Measurements from ENCODE around the gene GNAI3.

DNA sequence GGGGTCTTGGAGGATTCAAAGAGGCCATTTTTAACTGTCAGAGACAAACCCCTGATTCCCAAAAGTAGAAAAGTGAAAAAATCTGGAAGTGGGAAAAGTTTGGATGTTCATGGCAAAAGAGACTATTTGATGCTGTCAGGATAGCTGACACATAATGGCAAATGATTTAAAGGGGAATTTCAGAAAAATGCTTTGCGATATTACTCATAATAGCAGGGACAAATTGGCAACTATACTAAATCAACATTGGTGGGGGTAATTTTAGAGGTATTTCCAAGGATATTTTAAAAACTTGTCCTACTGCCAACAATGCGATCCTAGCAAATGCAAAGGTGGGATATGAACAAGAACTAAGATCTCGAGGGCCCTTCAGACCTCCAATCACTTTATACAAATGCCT lies 102.2 kb downstream of the GNAI3 start:
- TF ChIP-seq, protein P1, sequence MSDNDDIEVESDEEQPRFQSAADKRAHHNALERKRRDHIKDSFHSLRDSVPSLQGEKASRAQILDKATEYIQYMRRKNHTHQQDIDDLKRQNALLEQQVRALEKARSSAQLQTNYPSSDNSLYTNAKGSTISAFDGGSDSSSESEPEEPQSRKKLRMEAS (IDR thresholded peaks at IDR 0.05; ENCODE audit: low read depth, low read length) = no peak
- TF ChIP-seq, protein P2, sequence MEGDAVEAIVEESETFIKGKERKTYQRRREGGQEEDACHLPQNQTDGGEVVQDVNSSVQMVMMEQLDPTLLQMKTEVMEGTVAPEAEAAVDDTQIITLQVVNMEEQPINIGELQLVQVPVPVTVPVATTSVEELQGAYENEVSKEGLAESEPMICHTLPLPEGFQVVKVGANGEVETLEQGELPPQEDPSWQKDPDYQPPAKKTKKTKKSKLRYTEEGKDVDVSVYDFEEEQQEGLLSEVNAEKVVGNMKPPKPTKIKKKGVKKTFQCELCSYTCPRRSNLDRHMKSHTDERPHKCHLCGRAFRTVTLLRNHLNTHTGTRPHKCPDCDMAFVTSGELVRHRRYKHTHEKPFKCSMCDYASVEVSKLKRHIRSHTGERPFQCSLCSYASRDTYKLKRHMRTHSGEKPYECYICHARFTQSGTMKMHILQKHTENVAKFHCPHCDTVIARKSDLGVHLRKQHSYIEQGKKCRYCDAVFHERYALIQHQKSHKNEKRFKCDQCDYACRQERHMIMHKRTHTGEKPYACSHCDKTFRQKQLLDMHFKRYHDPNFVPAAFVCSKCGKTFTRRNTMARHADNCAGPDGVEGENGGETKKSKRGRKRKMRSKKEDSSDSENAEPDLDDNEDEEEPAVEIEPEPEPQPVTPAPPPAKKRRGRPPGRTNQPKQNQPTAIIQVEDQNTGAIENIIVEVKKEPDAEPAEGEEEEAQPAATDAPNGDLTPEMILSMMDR (IDR thresholded peaks at IDR 0.05; ENCODE audit: low read depth, low read length) = no peak
